ENCODE measurements around the gene CMTR1.
"Not testable (repeated sequence)": the region's sequence is repeated elsewhere in the genome, so short reads cannot be mapped to it uniquely, and the experiment has no call there.

The CMTR1 gene

DNA sequence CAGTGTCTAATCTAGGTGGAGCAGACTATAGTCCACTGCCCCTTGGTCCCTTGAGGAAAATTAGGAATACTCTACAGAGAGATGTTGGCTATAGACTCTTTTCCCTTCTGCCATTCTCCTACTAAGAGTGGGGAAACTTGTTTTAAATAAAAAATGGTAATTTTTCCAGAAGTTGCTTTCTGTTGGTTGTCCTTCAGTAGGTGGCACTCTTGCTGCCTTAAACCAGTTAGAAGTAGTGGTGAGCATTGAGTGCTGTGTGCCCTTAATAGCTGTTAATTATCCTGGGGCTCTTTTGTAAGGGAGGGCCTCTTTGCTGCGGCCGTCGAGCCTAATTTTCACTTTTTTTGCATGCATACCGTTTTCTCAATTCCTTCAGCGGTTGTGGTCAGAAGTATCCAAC is 2.8 kb downstream of the CMTR1 start:
- peaks cover 21% of the 10 kb centered on the region for H3K4me1 ChIP-seq (ENCODE audit: control insufficient read depth, insufficient read depth, low read length)
- no peaks in the 10 kb centered on the region for H3K27me3 ChIP-seq (ENCODE audit: control insufficient read depth, insufficient read depth, low read length)
- H3K36me3 ChIP-seq (ENCODE audit: insufficient read depth, low read length) = peaks cover 18% of the 10 kb centered on the region
- H3K9ac ChIP-seq (ENCODE audit: low read depth, low read length) = no peak overlapping the region
- H3K9me3 ChIP-seq (replicated peaks; ENCODE audit: low read length) = no peaks in the 10 kb centered on the region
- no peak overlapping the region for H3K4me3 ChIP-seq (ENCODE audit: low read length)
- H3K4me2 ChIP-seq (ENCODE audit: low read length) = no peak overlapping the region

DNA sequence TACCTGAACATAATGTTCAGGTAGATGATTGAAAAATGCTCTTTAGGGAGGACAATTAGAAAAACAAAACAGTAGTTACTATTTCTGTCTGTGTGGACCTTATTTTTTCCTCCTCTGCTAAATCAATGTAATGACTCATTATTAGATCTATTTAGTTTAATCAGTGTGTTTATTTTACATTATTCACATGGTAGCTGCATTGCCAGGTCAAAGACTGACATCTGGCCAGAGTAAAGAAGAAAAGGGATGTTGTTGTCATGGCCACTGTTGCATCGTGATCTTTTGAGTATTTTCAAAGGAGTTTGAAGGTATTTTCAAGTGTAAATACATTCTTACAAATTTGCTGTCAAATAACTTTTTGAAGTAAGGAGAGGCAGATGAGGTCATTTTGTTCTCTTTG is 5.9 kb downstream of the CMTR1 start:
- no peaks in the 10 kb centered on the region for H3K27me3 ChIP-seq (ENCODE audit: control insufficient read depth, insufficient read depth, low read length)
- H3K4me2 ChIP-seq (ENCODE audit: low read length) = no peak overlapping the region
- no peak overlapping the region for H3K4me3 ChIP-seq (ENCODE audit: low read length)
- H3K9ac ChIP-seq (ENCODE audit: low read depth, low read length) = no peak overlapping the region
- peaks cover 25% of the 10 kb centered on the region for H3K4me1 ChIP-seq (ENCODE audit: control insufficient read depth, insufficient read depth, low read length)
- H3K36me3 ChIP-seq (ENCODE audit: insufficient read depth, low read length) = peaks cover 21% of the 10 kb centered on the region
- H3K9me3 ChIP-seq (replicated peaks; ENCODE audit: low read length) = no peaks in the 10 kb centered on the region

DNA sequence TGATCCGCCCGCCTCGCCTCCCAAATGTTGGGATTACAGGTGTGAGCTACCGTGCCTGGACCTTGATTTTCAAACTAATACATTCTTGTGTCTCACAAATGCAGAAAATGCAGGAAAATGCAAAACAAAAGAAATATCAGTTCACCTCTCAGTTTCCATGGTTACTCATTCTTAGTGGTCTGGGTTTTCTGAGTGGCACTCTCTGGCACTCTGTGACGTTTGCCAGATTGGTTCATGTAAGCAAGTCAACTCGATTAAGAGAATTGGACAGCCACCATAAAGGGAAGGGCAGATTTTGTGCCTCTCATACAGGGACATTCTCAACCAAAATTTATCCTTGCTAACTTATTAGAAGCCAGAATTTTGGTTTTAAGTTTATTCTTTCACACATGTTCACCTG is 8.6 kb downstream of the CMTR1 start:
- Histone ChIP-seq H3K27me3 (ENCODE audit: control insufficient read depth, insufficient read depth, low read length) (no peaks in the 10 kb centered on the region), H3K4me2 (ENCODE audit: low read length) (no peak overlapping the region), H3K9me3 (replicated peaks; ENCODE audit: low read length) (no peaks in the 10 kb centered on the region), H3K9ac (ENCODE audit: low read depth, low read length) (no peak overlapping the region), H3K36me3 (ENCODE audit: insufficient read depth, low read length) (peaks cover 36% of the 10 kb centered on the region), H3K4me3 (ENCODE audit: low read length) (no peak overlapping the region), H3K4me1 (ENCODE audit: control insufficient read depth, insufficient read depth, low read length) (peaks cover 14% of the 10 kb centered on the region)

DNA sequence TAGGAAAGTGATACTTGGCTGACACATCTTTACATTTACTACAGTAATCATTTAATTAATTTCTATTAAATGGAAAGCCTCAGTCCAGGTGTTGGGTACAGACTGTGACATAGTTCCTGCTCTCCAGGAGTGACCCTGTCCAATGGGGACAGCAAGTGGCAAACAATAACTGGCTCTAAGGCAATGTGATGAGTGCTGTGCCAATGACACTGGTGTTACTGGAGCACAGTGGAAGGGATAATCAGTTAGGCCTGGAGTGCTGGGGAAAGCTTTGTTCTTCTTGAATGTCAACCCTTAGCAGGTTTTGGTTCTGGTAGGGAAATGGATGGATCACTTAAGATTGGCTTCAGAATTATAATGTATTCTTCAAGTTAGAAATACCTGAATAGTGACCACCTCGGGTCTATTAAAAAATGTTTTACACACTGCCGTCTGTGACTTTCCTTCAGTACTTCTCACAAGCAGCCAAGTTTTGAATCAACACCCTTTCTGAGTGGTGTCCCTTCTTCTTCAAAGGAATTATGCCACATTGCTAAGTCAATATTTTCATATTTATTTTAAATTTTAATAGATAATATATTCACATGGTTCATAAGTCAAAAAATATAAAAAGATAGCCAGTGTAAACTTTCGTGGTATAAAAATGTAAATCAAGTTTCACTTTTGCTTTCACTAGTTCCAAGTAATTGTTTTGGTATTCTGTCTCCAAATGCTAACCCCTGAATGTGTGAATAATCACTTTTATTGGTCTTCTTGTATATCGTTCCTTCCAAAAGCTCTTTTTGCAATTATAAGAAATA is 9.6 kb downstream of the CMTR1 start:
- H3K27me3 ChIP-seq (ENCODE audit: control insufficient read depth, insufficient read depth, low read length) = no peaks in the 10 kb centered on the region
- H3K4me3 ChIP-seq (ENCODE audit: low read length) = peak overlapping the region; percentile 44
- H3K9ac ChIP-seq (ENCODE audit: low read depth, low read length) = peak overlapping the region; percentile 23
- peak overlapping the region; percentile 78 for H3K4me2 ChIP-seq (ENCODE audit: low read length)
- peaks cover 39% of the 10 kb centered on the region for H3K36me3 ChIP-seq (ENCODE audit: insufficient read depth, low read length)
- H3K9me3 ChIP-seq (replicated peaks; ENCODE audit: low read length) = no peaks in the 10 kb centered on the region
- peaks cover 14% of the 10 kb centered on the region for H3K4me1 ChIP-seq (ENCODE audit: control insufficient read depth, insufficient read depth, low read length)

DNA sequence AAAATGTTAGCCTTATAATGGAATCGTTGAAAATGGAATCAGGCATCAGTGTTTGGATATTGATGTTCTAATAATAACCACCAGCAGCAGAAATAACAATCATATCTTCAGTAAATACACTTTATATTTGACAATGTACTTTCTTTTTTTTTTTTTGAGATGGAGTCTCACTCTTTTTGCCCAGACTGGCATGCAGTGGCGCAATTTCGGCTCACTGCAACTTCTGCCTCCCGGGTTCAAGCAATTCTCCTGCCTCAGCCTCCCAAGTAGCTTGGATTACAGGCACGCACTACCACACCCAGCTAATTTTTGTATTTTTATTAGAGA is 10.2 kb downstream of the CMTR1 start:
- Histone ChIP-seq H3K4me1 (ENCODE audit: control insufficient read depth, insufficient read depth, low read length) (peaks cover 14% of the 10 kb centered on the region), H3K9ac (ENCODE audit: low read depth, low read length) (peak overlapping the region; percentile 23), H3K4me3 (ENCODE audit: low read length) (peak overlapping the region; percentile 44), H3K36me3 (ENCODE audit: insufficient read depth, low read length) (peaks cover 40% of the 10 kb centered on the region), H3K4me2 (ENCODE audit: low read length) (peak overlapping the region; percentile 78)
- not testable (repeated sequence) for H3K9me3 ChIP-seq (replicated peaks; ENCODE audit: low read length); H3K27me3 ChIP-seq (ENCODE audit: control insufficient read depth, insufficient read depth, low read length)

DNA sequence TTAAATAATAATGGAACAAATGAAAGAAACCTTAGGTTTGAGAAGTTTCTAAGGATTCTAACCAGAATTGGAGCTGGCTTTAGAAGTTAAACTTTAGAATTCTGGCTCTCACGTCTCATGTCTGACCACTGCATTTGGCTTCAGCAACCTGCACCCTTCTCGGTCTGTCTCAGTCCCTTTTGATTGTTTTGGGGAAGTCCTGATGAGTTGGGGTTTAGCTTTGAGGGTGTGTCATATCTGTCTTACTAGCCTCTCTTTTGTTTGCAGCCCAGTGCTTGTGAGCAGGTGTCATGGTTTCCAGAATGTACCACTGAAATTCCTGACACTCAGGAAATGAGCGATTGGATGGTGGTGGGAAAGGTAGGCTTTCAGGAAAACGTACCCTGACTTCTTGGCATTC is 17.0 kb downstream of the CMTR1 start:
- peaks cover 70% of the 10 kb centered on the region for H3K36me3 ChIP-seq (ENCODE audit: insufficient read depth, low read length)
- H3K27me3 ChIP-seq (ENCODE audit: control insufficient read depth, insufficient read depth, low read length) = no peaks in the 10 kb centered on the region
- H3K4me3 ChIP-seq (ENCODE audit: low read length) = no peak overlapping the region
- H3K4me2 ChIP-seq (ENCODE audit: low read length) = no peak overlapping the region
- peaks cover 11% of the 10 kb centered on the region for H3K4me1 ChIP-seq (ENCODE audit: control insufficient read depth, insufficient read depth, low read length)
- H3K9ac ChIP-seq (ENCODE audit: low read depth, low read length) = no peak overlapping the region
- no peaks in the 10 kb centered on the region for H3K9me3 ChIP-seq (replicated peaks; ENCODE audit: low read length)

DNA sequence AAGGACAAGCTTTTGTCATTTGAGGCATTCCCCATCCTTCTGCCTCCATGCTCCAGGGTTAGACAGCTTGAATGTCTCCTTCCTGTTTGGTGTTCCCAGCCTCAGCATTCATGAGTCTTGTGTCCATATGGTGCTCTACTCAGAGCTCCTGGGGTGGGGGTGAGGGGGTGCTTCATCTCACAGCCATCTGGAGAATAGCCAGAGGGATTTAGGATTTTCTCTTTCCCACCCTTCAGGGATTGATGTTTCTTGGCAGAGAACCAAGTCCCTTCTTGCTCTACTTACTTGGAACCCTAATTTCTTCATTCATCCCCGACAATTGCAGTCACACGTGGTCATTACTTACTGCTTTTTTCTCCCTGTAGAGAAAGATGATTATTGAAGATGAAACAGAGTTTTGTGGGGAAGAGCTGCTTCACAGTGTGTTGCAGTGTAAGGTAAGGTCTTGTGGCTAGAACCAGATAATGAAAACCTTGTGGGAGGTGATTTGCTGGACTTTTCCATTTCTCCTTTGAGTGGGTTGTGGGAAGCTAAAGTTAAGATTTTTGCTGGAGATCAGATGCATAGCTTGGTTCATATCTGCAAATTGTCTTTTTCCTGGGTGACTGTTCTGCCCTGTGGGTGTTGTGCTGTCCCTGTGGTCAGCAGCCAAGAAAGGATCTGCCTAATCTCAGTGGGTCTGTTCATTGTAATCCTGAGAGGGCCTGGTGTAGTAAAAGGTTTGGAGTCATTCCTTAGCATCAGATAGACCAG is 18.6 kb downstream of the CMTR1 start:
- Histone ChIP-seq H3K4me3 (ENCODE audit: low read length) (no peak overlapping the region), H3K4me2 (ENCODE audit: low read length) (no peak overlapping the region), H3K4me1 (ENCODE audit: control insufficient read depth, insufficient read depth, low read length) (peaks cover 27% of the 10 kb centered on the region), H3K27me3 (ENCODE audit: control insufficient read depth, insufficient read depth, low read length) (no peaks in the 10 kb centered on the region), H3K36me3 (ENCODE audit: insufficient read depth, low read length) (peaks cover 63% of the 10 kb centered on the region), H3K9me3 (replicated peaks; ENCODE audit: low read length) (no peaks in the 10 kb centered on the region), H3K9ac (ENCODE audit: low read depth, low read length) (no peak overlapping the region)

DNA sequence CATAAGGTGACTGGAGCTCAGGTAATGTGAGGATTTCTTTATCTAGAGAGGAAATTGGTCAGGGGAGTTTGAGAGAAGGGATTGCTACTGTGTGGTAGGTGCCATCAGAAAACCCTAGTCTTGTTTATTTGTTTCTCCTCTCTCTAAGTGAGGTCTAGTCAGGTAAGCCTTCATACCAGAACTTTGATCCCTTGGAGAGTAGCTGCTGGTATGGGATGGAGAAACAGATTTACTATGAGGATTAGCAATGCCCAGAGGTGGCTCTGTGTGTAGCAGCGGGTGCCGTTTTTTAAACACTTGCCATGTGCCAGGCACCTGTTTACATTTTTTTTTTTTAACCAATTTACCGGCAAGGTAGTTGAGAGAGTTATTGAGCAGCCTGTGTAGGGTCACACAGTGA is 19.5 kb downstream of the CMTR1 start:
- Histone ChIP-seq H3K4me3 (ENCODE audit: low read length) (no peak overlapping the region), H3K9me3 (replicated peaks; ENCODE audit: low read length) (no peaks in the 10 kb centered on the region), H3K27me3 (ENCODE audit: control insufficient read depth, insufficient read depth, low read length) (no peaks in the 10 kb centered on the region), H3K36me3 (ENCODE audit: insufficient read depth, low read length) (peaks cover 58% of the 10 kb centered on the region), H3K4me2 (ENCODE audit: low read length) (no peak overlapping the region), H3K4me1 (ENCODE audit: control insufficient read depth, insufficient read depth, low read length) (peaks cover 36% of the 10 kb centered on the region), H3K9ac (ENCODE audit: low read depth, low read length) (no peak overlapping the region)

DNA sequence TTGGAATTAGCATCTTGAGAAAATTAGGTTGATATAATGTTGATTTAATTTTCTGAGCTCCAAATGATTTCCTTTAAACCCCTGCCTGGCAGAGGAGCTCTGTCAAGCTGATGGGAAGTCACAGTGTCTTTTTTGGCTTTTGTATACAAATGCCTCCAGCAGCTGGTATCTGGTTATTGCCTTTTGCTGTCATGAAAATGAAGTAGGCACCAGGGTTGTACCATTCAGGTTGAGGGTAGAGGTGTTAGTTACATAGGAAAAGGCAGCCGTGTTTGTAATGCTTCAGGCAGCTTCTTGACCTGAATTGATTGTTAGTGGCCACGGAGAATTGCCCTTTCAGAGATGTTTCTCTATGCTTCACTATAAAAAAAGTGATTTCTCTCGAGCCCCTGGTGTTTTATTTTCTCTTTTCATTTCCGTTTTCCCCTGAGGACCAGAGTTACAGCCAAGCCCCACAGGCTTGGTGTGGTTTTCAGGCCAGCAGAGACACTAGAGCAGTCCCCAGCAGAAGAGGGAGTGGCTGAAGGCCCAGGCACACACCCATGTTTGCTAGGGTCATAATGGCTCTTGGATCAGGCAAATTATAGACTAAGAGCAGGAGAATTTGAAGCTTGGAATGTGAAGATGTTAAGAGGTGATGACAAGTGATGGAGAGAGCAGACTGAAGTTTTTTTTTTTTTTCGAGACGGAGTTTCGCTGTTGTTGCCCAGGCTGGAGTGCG is 21.6 kb downstream of the CMTR1 start:
- Histone ChIP-seq H3K9me3 (replicated peaks; ENCODE audit: low read length) (no peaks in the 10 kb centered on the region), H3K27me3 (ENCODE audit: control insufficient read depth, insufficient read depth, low read length) (no peaks in the 10 kb centered on the region), H3K4me2 (ENCODE audit: low read length) (no peak overlapping the region), H3K4me3 (ENCODE audit: low read length) (no peak overlapping the region), H3K9ac (ENCODE audit: low read depth, low read length) (no peak overlapping the region), H3K4me1 (ENCODE audit: control insufficient read depth, insufficient read depth, low read length) (peaks cover 40% of the 10 kb centered on the region), H3K36me3 (ENCODE audit: insufficient read depth, low read length) (peaks cover 60% of the 10 kb centered on the region)

DNA sequence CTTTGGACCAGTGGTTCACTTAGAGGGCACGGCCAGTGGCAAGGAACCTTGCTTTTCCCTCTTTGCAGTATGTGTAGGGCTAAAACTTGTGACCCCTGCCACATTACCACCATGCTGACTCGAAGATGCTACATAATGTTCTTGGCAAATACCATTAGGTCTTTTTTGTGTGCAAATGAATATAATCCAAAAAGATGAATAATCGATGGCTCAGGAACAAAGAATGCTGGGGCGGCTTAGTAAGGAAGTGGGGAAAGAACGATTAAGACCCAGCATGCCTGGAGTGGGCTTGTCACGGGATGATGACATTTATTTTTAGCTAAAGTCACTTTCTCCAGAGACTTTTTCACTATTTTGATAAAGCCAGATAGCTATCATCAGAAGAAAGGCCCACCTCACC is 23.1 kb downstream of the CMTR1 start:
- peaks cover 62% of the 10 kb centered on the region for H3K36me3 ChIP-seq (ENCODE audit: insufficient read depth, low read length)
- no peaks in the 10 kb centered on the region for H3K27me3 ChIP-seq (ENCODE audit: control insufficient read depth, insufficient read depth, low read length)
- H3K9ac ChIP-seq (ENCODE audit: low read depth, low read length) = peak overlapping the region; percentile 74
- H3K9me3 ChIP-seq (replicated peaks; ENCODE audit: low read length) = no peaks in the 10 kb centered on the region
- peaks cover 40% of the 10 kb centered on the region for H3K4me1 ChIP-seq (ENCODE audit: control insufficient read depth, insufficient read depth, low read length)
- peak overlapping the region; percentile 23 for H3K4me2 ChIP-seq (ENCODE audit: low read length)
- peak overlapping the region; percentile 12 for H3K4me3 ChIP-seq (ENCODE audit: low read length)

DNA sequence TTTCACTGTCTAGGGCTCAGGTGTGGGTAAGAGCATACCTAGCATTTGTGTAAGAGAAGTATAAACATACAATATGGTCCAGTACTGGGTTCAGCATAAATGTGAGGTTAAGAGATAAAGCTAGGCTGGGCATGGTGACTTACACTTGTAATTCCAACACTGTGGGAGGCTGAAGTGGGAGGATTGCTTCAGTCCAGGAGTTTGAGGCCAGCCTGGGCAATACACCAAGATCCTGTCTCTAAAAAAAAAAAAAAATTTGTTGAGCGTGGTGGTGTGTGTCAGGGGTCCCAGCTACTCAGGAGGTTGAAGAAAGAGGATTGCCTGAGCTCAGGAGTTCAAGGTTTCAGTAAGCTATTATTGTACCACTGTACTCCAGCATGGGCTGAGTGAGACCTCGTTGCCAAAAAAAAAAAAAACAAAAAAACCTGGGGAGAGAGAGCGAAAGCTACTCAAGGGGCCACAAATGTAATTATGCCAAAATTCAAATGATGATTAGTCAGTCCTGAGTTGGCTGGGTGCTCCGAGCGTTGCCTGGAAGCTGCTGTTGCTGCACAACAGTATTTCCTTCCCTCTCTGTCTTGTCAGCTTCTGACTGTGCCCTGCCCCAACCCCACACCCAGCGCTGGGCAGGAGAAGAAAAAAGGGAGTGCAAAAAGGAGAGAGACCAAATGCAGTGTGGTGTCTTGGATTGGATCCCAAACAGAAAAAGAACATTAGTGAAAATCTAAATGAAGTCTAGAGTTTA is 24.0 kb downstream of the CMTR1 start:
- Histone ChIP-seq H3K9ac (ENCODE audit: low read depth, low read length) (peak overlapping the region; percentile 74), H3K4me1 (ENCODE audit: control insufficient read depth, insufficient read depth, low read length) (peaks cover 40% of the 10 kb centered on the region), H3K27me3 (ENCODE audit: control insufficient read depth, insufficient read depth, low read length) (no peaks in the 10 kb centered on the region), H3K4me2 (ENCODE audit: low read length) (peak overlapping the region; percentile 23), H3K9me3 (replicated peaks; ENCODE audit: low read length) (no peaks in the 10 kb centered on the region), H3K4me3 (ENCODE audit: low read length) (peak overlapping the region; percentile 12), H3K36me3 (ENCODE audit: insufficient read depth, low read length) (peaks cover 63% of the 10 kb centered on the region)
